ENCODE measurements around the gene ITGB6.

- TF ChIP-seq CTCF (IDR thresholded peaks at IDR 0.05) (no peak), POLR2A (IDR thresholded peaks at IDR 0.05) (no peak)
Observed at GRCh38 chr2:160104115-160104514, 96.0 kb downstream of the ITGB6 start.

Data from right lobe of liver (tissue), 4 donors.